Effector CD8-positive, alpha-beta T cell (primary cell): Measurements from ENCODE around the gene WDFY2.
"Not testable (repeated sequence)": the region's sequence is repeated elsewhere in the genome, so short reads cannot be mapped to it uniquely, and the experiment has no call there.

Source experiments
- DNase-seq: peaks from one replicate; lab custom pipeline; 2025; lab: John Stamatoyannopoulos, UW

The WDFY2 gene

GRCh38 chr13:51564252-51564651 is 20.0 kb upstream of the WDFY2 start:
- DNase-seq, result no peak

- no peak for DNase-seq
Observed at GRCh38 chr13:51564671-51565070, 19.6 kb upstream of the WDFY2 start.

- DNase-seq, result not testable (repeated sequence)
Observed at GRCh38 chr13:51569001-51569400, 15.3 kb upstream of the WDFY2 start.

GRCh38 chr13:51576754-51577153 is 7.5 kb upstream of the WDFY2 start:
- no peak for DNase-seq

- DNase-seq, result no peak
Observed at GRCh38 chr13:51577690-51578089, 6.6 kb upstream of the WDFY2 start.

- DNase-seq, result no peak
Observed at GRCh38 chr13:51579676-51580075, 4.6 kb upstream of the WDFY2 start.

GRCh38 chr13:51581148-51581820 is 3.0 kb upstream of the WDFY2 start:
- DNase-seq, result no peak

- DNase-seq, result no peak
Observed at GRCh38 chr13:51583469-51583874, 790 bp upstream of the WDFY2 start.

- DNase-seq, result peak; percentile 60
Observed at GRCh38 chr13:51584731-51585672, 740 bp downstream of the WDFY2 start.

- no peak for DNase-seq
Observed at GRCh38 chr13:51585696-51586095, 1.4 kb downstream of the WDFY2 start.

GRCh38 chr13:51587372-51587771 is 3.1 kb downstream of the WDFY2 start:
- DNase-seq, result no peak

- no peak for DNase-seq
Observed at GRCh38 chr13:51588406-51588949, 4.2 kb downstream of the WDFY2 start.

GRCh38 chr13:51589793-51590192 is 5.5 kb downstream of the WDFY2 start:
- no peak for DNase-seq

- DNase-seq, result no peak
Observed at GRCh38 chr13:51590231-51590970, 6.1 kb downstream of the WDFY2 start.

- no peak for DNase-seq
Observed at GRCh38 chr13:51590971-51591627, 6.8 kb downstream of the WDFY2 start.

- DNase-seq, result not testable (repeated sequence)
Observed at GRCh38 chr13:51591938-51592337, 7.7 kb downstream of the WDFY2 start.

GRCh38 chr13:51594432-51594831 is 10.2 kb downstream of the WDFY2 start:
- no peak for DNase-seq

- no peak for DNase-seq
Observed at GRCh38 chr13:51595416-51595815, 11.2 kb downstream of the WDFY2 start.

GRCh38 chr13:51596541-51596940 is 12.3 kb downstream of the WDFY2 start:
- DNase-seq, result no peak

- no peak for DNase-seq
Observed at GRCh38 chr13:51599444-51600176, 15.3 kb downstream of the WDFY2 start.

GRCh38 chr13:51600703-51601102 is 16.4 kb downstream of the WDFY2 start:
- no peak for DNase-seq
